Myometrial cell (primary cell): ENCODE data around the gene LIPT2. TPM values are rescaled to one million over a fixed set of nuclear protein-coding genes. Genes with fewer than 3 reads are reported as not detected.

Experiments used
- total RNA-seq: library from RNA; depleted of rRNA; stranded (reverse); fragments of >200 nt; gene quantifications from 2 replicates; pipeline ENCODE4 v1.2.3, GENCODE V29; 2015

Gene LIPT2
- total RNA-seq: 0.53 and 2.3 TPM in 2 replicates

GRCh38 chr11:74492974-74493790 is at the start of gene LIPT2:
Gene LIPT2, minus strand, starts transcription at chr11:74493724. Its CDS starts 21 bp downstream, at chr11:74493703.

GRCh38 chr11:74466916-74467885 is 26.3 kb downstream of the LIPT2 start, which contains the start of gene KCNE3:
Gene KCNE3, minus strand, starts transcription at chr11:74467549. Its CDS starts 9,986 bp downstream, at chr11:74457563.

Other genes with a start within 250 kb of the LIPT2 start
- 4.8 and 8.4 TPM in 2 replicates for gene P4HA3, start 182.1 kb downstream of the LIPT2 start, total RNA-seq
- 0.86 and 1.6 TPM in 2 replicates for gene PGM2L1, start 95.3 kb downstream of the LIPT2 start, total RNA-seq
- gene KCNE3, start 26.2 kb downstream of the LIPT2 start, total RNA-seq: 0.86 and 0.89 TPM in 2 replicates
- gene POLD3, start 98.9 kb upstream of the LIPT2 start, total RNA-seq: 9.9 and 10.7 TPM in 2 replicates
- gene CHRDL2, start 237.7 kb upstream of the LIPT2 start, total RNA-seq: not detected in 2 replicates